Measurements from ENCODE around the gene CCDC87.
A peak's percentile ranks its signal among the peaks of the same experiment; 100 is the strongest.

Gene CCDC87

DNA sequence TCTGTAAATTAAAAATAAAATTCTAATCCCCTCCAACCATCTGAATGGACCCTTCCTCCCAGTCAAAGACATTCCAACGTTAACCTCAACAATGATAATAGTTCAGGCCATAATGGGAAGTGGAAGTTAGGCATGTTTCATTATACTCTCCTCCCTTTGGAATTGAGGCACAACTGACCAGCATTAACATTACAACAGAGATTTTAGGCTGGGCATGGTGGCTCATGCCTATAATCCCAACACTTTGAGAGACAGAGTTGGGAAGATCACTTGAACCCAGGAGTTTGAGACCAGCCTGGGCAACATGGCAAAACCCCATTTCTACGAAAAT, 22.0 kb downstream of the CCDC87 start:
- DNase-seq, result no peak

DNA sequence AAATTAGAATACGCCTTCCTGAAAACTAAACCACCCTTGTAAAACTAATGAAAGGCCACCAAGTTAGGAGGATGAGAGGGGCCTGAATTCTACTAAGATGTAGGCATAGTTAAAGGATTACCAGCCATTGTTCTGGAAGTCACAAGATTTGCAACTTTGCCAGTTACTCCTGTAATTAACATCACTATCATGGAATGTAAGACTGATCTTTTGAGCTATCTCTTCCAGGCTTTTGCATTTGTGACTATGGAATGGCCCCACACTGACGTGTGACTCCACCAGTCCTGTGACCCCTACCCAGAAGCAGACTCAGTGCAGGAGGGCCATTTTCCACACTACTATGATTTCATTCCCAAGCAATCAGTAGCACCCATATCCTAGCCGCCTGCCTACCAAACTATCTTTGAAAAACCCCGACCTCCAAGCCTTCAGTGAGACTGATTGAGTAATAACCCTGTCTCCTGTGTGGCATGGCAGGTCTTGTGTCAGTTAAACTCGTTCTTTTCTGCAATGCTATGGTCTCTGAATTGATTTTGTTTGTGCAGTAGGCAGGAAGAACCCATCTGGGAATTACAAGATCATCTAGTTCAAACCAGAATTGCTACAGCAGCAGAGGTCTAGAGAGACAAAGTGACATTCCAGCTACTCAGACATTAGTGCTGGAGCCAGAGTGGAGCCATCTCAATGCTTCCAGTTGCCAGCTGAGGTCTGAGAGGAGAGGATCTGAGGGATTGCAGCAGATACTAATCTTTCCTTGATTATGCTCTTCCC, 22.6 kb downstream of the CCDC87 start:
- DNase-seq, result no peak

DNA sequence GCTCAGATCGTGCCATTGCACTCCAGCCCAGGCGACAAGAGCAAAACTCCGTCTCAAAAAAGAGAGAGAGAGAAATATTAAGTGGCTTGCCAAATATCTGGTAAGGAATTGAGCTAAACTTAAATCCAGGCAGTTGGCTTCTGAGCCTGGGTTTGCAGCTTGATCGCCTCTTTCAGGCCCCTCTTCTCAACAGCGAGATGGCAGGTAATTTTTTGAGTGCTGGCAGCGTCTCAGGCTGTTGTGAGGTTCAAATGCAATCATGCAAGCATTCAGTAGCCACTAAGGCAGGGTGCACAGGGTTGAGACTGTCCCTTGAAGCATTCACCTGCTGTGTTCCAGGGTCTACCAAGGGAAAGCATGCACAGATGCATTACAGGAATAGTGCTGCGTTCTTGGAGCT, 23.8 kb downstream of the CCDC87 start:
- DNase-seq, result no peak

DNA sequence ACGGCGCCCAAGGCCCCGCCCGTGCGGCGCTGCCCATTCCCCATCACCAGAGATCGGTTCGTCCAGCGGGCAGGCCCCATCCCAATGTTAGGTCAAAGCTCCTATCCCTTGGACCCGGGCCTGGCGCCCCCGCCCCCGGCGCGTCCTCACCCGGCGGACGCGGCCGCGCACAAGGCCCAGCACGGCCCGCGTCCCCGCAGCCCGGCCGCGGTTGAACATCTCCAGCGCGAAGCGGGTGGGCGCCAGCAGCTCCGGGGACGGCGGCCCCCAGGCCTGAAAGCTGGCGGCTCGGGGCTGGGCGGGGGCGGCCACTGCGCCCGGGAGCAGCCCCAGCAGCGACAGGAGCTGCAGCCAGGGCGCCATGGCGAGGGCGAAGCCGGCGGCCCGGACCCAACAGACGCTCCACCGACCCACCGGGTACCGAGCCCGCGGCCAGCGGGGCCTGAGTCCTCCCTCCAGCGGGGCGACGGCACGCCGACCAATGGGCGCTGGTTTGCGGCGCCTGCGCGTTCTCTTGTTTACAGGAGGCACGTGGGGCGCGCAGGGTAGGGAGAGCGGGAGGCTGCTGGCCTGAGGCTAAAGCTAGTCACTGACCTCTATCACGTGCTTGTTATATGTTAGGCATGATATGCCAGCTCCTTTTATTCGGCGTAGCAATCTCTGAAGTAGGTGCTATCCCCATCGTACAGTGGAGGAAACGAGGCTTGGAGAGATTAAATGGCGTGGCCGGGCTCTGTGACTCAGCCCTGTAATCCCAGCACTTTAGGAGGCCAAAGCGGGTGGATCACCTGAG, 24.5 kb downstream of the CCDC87 start, which contains the start of gene CTSF:
Gene CTSF, minus strand, starts transcription at position 483 of the 793 bp plus-strand sequence. Its CDS starts 120 bp downstream, at position 363.
- peak; percentile 18 for DNase-seq

DNA sequence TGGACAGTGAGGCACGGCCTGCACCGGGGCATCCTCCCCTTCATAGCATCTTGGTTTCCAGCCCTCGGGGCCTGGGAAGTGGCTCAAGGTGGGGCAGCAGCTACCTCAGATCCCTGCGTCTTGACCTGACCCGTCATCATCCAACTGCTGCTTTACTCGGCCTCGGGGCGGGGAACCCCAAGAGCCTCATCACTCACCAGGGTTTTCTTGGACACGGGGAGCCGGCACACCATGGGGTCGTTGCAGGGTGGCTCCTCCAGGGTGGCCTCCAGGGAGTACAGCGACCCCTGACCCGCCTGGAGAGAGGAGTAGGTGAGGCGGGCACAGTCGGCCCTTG, 25.1 kb downstream of the CCDC87 start:
- no peak for DNase-seq

DNA sequence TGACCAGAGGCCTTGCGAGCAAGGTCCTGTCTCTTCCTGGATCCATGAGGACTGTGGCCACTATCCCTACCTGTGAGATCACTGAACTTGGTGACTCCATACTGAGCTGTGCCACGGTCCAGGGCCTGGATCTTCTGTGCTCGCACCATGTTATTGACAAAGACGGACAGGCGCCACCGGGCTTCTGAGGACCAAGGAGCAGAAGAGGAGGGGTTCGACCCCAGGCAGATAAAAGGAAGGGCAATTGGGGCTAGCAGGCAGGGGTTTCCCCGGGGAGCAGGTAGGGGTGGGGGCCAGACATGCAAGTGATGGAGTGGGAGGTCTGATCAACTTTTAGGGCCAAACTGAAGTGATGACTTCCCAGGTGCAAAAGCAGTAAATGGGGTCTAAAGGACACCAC, 26.6 kb downstream of the CCDC87 start:
- DNase-seq, result no peak

DNA sequence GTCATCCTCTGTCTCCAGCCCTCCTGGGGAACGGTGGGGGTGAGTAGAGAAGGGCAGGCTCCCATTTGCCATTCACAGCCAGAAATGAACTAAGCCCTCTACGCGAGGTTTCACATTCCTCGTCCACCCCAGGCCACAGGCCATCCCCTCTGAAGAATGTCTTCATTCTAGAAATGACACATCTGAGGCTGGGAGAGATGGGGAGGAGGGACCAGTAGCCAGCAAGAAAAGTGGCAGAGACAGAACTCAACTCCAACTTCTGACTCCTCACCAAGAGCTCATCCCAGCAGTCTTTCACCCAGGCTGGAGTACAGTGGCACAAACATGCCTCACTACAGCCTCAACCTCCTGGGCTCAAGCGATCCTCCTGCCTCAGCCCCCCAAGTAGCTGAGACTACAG, 27.9 kb downstream of the CCDC87 start:
- no peak for DNase-seq

DNA sequence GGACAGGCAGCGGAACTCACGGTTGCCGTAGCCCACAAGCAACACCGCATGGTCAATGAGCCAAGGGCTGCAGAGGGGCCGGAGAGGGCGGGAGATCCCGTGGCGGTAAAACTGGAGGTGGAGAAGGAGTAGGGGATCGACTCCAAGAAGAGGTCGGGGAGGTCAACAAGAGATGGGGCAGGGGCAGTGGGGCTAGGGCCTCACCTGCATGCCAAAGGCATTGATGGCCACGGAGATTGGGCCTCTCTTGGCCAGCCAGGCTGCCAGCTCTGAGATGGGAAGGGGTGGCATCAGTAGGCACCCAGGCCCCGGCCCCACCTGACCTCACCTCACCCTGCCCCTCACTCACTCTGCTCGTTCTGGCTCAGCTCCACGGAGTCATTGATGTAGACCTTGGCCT, 28.3 kb downstream of the CCDC87 start:
- DNase-seq, result no peak

DNA sequence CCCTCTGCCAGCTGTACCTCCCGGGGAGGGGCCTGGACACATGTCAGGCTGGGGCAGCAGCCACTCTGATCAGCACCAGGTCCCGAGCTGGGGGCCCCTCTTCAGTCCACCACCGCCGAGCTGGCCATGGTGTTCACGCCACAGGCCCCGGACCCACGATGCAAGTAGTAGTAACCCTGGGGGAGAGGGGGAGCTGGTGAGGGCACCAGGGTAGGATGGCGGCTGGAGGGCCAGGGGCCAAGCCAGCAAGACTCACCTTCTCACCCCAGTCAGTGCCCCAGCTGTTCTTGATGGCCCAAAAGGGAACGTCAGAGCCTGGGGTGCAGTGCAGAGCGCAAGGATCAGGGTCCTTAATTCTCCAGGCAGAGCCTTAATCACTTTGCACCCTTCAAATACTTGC, 29.0 kb downstream of the CCDC87 start:
- no peak for DNase-seq

DNA sequence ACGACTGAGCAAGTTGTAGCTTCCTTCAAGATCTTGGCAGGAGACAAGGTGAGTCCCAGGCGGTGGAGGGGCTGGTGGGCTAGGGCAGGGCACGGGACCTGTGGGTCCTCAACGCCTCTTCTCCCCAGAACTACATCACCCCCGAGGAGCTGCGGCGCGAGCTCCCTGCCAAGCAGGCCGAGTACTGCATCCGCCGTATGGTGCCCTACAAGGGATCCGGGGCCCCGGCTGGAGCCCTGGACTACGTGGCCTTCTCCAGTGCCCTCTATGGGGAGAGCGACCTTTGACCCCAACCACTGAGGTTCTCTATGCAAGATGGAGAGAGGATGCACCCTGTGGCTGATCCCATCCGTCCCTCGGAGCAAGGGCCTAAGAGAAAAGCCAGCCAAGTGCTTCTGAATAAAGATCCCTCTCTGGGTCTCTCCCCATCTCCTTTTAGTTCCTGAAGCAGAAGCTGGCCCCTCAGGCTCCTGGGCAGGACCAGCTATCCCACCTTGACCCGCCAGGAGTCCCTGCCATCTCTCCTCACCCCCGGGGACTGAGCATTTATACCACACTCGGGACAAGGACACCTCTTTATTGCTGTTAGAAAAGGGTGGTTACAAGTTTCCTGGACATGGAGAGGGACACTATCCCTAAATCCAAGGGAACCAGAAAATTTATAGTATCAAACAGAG, 29.8 kb downstream of the CCDC87 start:
- DNase-seq, result no peak

DNA sequence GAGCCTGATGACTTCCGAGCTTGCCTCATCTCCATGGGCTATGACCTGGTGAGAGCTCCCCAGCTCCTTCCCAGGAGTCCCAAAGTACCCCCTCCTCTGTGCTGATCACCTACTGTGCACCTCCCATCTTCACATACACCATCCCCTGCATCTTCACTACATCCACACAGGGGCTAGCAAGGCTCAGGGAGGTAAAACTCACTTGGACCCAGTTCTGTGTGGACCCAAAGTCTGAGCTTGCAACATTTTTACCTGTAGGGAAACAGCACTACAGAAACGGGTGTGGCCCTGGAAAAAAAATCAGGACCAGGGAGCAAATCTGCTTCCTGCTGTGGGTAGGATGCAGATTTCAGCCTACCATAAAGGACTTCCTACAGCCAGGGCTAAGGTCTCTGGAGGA, 30.6 kb downstream of the CCDC87 start:
- no peak for DNase-seq

DNA sequence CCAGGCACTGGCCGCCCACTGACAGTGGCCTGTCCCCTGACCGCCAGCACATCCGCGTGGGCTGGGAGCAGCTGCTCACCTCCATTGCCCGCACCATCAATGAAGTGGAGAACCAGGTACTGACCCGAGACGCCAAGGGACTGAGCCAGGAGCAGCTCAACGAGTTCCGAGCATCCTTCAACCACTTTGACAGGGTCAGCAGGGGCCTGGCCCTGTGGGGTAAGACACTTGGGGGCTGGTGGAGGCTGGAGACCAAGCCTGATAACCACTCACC, 31.0 kb downstream of the CCDC87 start:
- no peak for DNase-seq

DNA sequence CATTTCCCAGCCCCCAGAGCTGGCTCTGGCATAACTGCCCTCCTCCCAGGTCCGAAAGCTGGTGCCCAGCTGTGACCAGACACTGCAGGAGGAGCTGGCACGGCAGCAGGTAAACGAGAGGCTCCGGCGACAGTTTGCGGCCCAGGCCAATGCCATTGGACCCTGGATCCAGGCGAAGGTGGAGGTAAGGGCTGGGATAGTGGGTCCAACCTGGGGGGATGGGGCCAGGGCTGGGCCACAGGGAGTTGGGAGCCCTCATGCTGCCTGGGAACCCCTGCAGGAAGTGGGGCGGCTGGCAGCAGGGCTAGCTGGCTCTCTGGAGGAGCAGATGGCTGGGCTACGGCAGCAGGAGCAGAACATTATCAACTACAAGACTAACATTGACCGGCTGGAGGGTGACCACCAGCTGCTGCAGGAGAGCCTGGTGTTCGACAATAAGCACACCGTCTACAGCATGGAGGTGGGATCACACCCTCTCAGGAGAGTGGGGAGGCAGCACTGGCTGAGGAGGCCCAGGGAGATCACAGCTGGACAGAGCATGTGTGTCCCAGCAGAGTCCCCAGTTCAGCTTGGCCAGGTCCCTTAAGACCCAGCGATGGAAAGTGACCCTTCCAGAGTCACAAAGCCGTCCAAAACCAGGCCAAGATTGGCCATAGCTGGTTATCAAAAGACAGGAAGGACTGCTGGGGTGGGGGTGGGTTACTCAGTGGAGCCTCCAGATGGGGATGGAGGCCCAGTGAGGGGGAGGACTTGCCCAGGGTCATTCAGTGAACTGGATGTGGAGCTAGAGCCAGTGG, 31.5 kb downstream of the CCDC87 start:
- no peak for DNase-seq

DNA sequence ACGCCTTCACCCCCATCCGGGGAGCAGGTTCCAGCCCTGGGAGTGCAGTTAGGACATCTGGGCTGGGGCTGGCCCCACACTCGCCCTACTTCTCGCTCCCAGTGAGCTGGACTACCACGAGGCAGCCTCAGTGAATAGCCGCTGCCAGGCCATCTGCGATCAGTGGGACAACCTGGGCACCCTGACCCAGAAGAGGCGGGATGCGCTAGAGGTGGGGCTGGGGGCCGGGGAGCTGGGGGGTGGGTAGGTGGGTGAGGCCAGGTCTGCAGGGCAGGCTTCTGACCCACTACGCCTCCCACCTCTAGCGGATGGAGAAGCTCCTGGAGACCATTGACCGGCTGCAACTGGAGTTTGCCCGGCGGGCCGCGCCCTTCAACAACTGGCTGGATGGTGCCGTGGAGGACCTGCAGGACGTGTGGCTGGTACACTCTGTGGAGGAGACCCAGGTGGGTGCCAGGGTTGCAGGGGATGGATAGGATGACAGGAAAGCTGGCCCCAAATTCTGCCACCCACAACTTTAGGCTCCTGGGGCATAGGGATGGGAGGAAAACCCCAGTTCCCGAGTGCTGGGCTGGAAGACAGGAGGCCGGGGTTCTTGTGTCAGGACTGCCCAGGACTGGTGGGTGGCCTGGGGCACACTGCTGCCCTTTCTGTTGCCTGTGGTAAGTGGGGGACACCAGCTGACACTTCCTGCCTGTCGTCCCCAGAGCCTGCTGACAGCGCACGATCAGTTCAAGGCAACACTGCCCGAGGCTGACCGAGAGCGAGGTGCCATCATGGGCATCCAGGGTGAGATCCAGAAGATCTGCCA, 32.8 kb downstream of the CCDC87 start:
- no peak for DNase-seq

DNA sequence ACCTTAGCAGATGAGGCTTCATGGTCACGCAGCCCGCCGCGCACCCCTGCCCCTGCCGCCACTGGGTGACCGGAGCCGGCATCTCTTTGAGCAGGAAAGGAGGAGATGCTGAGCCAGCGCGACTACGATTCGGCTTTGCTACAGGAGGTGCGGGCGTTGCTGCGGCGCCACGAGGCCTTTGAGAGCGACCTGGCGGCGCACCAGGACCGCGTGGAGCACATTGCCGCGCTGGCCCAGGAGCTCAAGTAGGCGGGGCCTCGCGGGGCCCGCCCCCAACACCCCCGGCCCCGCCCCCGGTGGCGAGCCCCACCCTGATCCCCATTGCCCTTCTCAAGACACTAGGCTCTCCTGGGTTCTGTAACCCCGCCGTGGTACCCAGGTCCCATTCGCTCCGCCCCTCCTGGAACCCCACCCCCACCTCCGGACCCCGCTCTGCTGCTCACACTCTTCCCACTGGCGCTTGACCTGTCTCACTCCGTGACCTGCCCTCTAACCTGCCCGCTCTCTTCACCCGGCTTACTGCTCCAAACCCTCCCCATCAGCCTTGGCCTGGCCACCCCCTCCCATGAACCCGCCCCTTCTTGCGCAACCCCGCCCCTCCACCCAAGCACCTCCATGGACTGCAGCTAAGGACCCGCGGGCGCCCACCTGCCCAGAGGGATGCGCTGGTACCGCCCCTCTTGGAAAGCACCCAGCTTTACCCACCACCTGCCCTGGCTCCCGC, 33.6 kb downstream of the CCDC87 start:
- DNase-seq, result no peak

DNA sequence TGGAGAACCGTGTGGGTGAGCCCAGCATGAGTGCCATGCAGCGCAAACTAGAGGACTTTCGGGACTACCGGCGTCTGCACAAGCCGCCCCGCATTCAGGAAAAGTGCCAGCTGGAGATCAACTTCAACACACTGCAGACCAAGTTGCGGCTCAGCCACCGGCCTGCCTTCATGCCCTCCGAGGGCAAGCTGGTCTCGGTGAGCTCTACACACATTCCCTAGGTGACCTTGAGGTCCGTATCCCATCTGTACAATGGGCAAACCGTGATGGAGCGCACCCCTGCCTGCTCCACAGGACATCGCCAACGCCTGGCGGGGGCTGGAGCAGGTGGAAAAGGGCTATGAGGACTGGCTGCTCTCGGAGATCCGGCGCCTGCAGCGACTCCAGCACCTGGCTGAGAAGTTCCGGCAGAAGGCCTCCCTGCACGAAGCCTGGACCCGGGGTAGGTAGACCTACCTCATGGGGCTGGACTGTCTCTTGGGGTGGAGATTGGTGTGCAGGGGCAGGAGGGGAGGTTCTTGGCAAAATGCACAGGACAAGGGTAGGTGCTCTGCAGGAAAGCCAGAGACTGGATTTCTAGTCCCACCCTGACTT, 35.0 kb downstream of the CCDC87 start:
- no peak for DNase-seq

DNA sequence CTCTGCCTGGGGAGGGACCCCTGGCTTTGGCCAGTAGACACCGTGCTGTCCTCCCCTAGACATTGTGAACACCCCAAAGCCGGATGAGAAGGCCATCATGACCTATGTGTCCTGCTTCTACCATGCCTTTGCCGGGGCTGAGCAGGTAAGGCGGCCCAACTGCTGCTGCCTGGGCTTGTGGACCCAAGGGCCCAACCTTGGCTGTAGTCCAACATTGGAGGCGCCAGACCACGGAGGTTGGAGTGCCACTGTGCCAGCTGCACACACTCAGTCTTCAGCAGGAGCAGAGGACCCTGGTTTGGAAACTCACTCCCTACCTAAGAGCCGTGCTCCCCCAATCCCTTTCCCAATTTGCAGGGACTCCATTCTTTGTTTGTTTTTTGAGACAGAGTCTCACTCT, 36.8 kb downstream of the CCDC87 start:
- DNase-seq, result no peak

DNA sequence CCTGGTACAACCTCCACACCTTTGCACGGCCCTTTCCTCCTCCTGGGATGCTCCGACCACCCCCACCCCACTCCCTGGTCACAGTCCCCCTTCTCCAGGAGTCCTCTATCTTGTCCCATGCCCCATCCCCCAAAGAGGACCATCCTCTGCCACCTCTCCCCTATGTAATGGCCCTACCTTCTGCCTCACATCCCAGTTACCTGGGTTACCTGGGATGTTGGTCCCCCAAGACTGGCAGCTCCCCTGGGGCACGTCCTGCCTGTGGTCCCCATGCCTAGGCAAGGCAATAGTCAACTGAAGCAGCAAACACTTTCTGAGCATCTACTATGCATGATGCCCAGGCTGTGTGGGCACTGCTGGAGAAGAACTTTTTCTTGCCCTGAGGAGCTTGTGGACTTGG, 37.4 kb downstream of the CCDC87 start:
- DNase-seq, result no peak

DNA sequence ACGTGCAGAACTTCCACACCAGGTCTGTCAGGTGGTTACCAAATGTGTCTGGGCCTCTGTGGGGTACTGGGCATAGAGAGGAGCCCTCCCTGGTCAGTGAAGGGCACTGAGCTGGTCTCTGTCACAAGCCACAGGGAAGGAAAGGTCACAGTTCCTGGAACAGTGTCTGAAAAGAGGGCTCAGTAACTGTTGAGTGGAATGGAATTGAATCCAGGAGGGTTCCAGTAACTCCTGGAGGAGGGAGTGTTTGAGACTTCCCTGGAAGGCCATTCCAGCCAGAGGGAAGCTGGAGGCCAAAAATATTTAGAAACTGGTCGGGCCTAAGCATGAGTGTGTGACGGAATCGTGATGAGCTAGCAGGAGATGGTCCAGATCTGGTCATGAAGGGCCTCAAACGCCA, 38.3 kb downstream of the CCDC87 start:
- no peak for DNase-seq

DNA sequence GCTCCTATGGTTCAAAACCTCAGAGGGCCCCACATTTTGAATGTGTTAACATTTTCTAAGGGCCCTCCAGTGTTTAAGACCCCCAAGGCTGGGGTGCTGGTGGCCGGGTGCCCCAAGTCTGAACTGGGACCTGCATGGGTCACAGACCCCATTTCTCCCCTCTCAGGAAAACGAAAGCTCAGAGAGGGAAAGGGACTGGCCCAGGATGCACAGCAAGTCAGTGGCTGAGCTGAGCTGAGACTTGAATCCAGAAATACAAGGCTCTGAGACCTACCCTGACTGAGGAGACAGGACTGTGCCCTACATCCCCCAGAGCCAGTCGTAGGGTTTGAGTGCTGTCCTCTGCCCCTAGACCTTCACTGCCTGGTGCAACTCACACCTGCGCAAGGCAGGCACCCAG, 42.0 kb downstream of the CCDC87 start:
- no peak for DNase-seq

DNA sequence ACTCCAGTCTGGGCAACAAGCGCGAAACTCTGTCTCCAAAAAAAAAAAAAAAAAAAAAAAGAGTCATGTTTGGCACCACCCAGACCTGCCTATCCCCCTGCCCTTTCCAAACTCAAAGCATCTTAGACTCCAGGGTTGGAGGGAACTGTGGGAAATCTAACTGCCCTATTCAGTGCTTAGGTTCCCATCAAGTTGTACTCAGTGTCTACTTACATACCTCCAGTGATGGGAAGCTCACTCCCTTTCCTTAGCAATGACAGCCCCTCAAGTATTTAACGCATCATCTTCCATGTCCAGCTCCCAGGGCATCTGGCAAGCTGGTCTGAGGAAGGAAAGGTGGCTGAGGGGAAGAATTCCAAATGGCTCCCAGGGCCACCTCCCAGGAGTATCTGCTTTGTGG, 43.2 kb downstream of the CCDC87 start:
- no peak for DNase-seq

Data from GDM1 (cell line).